ENCODE data around the gene NAA38. TPM values are rescaled to one million over a fixed set of nuclear protein-coding genes. Genes with fewer than 3 reads are reported as not detected.

The NAA38 gene, protein sequence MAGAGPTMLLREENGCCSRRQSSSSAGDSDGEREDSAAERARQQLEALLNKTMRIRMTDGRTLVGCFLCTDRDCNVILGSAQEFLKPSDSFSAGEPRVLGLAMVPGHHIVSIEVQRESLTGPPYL
- 139 to 244 TPM (median 211 TPM) in 5 replicates for total RNA-seq (2022; extraction: Qiagen RNA extraction)

DNA sequence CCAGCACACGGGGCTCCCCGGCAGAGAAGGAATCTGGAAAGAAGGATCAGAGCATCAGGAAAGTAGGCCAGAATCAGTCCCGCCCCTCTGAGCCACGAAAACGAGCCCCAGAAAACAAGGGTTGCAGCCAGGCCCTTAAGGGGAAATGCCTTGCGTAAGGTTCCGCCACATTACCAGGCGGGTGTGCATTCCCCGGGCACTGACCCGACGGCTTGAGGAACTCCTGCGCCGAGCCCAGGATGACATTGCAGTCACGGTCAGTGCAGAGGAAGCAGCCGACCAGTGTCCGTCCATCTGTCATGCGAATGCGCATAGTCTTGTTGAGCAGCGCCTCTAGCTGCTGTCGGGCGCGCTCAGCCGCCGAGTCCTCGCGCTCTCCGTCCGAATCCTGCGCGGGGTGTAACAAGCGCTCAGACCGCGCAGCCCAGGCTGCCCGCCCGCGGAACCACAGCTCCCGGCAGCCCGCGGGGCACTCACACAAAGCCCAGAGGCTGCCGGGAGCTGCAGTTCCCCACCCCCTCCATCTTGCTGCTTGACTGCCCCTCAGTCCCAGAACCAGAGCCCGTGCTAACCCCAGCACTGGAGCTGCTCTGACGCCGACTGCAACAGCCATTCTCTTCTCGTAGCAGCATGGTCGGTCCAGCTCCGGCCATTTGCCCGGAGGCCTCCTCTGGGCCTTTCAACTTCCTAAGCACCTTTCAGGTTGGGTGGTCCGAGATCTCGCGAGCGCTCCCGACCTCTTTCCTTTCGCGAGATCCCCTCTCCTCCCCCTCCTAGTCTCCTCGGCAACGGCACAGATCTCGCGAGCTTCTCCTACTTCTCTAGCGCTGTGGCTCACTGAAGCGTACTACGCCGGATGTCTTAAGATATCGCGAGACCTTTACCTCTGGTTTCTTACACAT, at the start of gene NAA38:
Gene NAA38 (minus strand): TSS at position 749 of the 902 bp plus-strand sequence. CDS start 96 bp downstream, at position 653.

DNA sequence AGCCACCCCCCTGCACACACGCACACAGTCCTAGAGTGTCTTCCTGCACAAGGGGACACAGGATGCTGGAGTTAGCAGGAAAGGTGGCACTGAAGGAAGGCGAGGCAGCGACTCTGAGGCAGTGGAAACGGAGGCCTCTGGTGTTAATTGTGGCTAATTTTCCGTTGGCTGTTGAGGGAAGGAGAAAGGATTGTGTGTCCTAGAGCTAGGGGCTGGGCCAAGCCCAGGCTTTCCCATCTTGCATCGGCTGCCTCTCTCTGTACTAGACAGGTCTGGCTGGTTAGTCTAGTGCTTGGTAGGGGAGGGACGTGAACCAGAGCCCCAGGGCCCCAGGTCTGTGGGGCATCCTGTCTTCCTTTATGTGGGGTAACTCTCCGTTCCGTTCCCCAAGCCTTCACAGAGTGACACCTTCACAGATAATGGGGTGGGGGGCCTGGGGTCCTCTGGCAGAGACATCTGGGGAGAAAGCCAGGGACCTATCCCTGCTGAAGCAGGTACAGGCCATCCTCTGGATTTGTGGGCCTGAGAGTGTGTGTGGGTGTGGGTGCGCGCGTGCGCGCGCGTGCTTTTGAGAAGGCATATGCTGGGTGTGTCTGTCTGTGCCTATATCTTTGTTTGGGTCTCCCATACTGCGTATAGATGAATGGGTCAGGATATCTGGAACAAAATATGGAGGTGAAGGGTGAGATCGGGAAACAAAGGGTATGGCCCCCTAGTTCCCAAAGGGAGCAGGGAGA, 31.0 kb upstream of the NAA38 start, which contains the start of gene CHD3:
Gene CHD3 (plus strand): TSS at position 606 of the 737 bp plus-strand sequence. CDS start 212 bp downstream, outside the sequence.

DNA sequence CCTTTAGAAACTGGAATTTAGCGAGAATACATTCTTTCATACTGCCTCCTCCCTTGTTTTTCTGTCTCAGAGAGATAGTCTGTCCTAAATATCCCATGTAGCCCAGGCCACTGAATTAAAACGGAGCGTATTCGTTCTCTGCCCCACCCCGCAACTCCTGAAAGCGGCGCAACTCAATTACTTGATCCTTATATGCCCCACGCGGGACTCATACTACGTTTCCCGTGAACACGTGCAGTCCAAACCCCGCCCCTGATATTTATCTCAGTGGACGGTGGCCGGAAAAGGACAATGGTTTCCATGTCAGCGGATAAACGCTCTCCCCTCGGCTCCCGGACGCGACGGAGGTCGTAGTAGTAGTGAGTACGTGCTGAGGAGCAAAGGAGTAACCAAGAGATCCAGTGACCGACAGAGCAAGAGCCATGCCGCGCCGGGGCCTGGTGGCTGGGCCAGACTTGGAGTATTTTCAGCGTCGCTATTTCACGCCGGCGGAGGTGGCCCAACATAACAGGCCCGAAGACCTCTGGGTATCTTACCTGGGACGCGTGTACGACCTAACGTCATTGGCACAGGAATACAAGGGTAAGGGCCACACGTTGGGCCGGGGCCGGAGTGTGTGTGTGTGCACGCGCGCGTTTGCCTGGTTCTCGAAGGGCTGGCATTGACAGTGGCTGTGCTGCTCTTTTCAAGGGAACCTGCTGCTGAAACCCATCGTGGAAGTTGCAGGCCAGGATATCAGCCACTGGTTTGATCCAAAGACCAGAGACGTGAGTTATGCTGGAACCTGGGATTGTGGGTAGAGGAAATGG, 558 bp upstream of the NAA38 start, which contains the start of gene CYB5D1:
Gene CYB5D1 (plus strand): TSS at position 291 of the 809 bp plus-strand sequence. CDS start 132 bp downstream, at position 423.

DNA sequence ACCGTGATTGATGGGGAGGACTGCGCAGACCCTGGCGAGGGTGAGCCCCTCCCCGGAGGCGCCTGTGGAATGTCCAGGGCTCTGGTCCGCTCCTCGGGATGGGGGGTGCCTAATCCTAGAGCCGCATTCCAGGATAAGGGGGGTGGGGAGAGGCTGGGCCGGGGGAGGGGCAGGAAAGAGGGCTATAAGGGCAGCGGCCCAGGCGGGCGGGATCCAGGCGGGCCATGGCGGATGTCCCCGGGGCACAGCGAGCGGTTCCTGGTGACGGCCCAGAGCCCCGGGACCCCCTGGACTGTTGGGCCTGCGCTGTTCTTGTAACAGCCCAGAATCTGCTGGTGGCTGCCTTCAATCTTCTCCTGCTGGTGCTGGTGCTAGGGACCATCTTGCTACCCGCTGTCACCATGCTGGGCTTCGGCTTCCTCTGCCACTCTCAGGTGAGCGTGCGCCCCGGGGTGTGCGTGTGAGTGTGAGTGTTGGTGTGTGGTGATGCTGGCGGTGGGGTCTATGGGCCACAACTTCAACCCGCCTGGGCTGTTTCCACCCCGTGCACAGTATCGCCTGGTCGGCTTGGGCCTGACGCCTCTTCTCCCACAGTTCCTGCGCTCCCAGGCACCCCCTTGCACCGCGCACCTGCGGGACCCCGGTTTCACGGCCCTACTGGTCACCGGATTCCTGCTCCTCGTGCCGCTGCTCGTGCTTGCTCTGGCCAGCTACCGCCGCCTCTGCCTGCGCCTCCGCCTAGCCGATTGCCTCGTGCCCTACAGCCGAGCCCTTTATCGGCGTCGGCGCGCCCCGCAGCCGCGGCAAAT, 2.3 kb downstream of the NAA38 start, which contains the start of gene TMEM88:
Gene TMEM88 (plus strand): TSS at position 216 of the 809 bp plus-strand sequence. CDS start 9 bp downstream, at position 225.

DNA sequence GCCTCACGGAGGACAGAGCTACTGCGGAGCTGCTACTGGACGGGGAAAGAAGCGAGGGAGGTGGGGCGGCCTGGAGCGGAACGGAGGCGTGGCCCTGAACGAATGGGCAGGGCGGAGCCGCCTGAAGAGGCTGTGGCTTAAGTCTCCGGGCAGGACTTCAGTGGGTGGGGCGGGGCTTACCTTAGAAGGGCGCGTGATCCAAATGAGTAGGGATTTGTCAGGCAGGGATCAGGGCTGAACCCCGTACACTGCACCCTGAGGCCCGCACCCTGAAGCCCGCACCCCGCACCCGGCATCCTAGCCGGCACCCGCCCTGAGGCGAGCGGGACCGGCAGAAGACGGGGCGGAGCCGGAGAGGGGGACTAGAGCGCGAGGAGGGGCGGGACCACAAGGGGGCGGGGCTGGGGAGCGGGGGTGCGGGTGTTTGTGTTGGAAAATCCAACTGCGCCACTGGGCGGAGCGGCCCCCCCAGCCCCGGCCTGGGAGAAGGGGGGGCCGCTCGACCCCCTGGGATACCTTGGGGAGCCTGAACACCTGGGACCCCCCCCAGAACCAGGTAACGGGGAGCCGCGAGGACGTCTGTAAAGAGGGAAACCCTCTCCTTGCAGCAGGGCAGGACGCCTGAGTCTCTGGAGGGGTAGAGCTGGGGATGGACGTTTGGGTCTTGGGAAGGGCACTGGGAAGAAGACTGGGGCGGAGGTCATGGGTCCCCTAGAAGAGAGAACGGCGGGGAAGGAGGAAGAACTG, 23.4 kb downstream of the NAA38 start, which contains the start of gene KDM6B:
Gene KDM6B (plus strand): TSS at position 423 of the 747 bp plus-strand sequence. CDS start 11,338 bp downstream, outside the sequence.

Other genes starting within 250 kb of the NAA38 start
- gene FXR2, start 242.7 kb downstream of the NAA38 start, total RNA-seq (2022; extraction: Qiagen RNA extraction): 52.5 to 56.7 TPM (median 54.4 TPM) in 5 replicates
- gene SAT2, start 229.7 kb downstream of the NAA38 start, total RNA-seq (2022; extraction: Qiagen RNA extraction): 60.0 to 88.9 TPM (median 79.2 TPM) in 5 replicates
- gene SHBG, start 227.4 kb downstream of the NAA38 start, total RNA-seq (2022; extraction: Qiagen RNA extraction): 0.35 to 0.85 TPM (median 0.60 TPM) in 5 replicates
- gene ATP1B2, start 206.6 kb downstream of the NAA38 start, total RNA-seq (2022; extraction: Qiagen RNA extraction): 0.15 to 0.37 TPM (median 0.27 TPM) in 5 replicates
- gene TP53, start 170.1 kb downstream of the NAA38 start, total RNA-seq (2022; extraction: Qiagen RNA extraction): 42.4 to 47.4 TPM (median 42.4 TPM) in 5 replicates
- gene WRAP53, start 169.1 kb downstream of the NAA38 start, total RNA-seq (2022; extraction: Qiagen RNA extraction): 33.5 to 44.7 TPM (median 38.0 TPM) in 5 replicates
- 1.1 to 1.4 TPM (median 1.3 TPM) in 5 replicates for gene EFNB3, start 152.4 kb downstream of the NAA38 start, total RNA-seq (2022; extraction: Qiagen RNA extraction)
- gene DNAH2, start 139.8 kb downstream of the NAA38 start, total RNA-seq (2022; extraction: Qiagen RNA extraction): 0.01 to 0.08 TPM (median 0.02 TPM) in 5 replicates
- gene KDM6B, start 23.3 kb downstream of the NAA38 start, total RNA-seq (2022; extraction: Qiagen RNA extraction): 9.9 to 18.2 TPM (median 14.1 TPM) in 5 replicates
- 0.51 to 1.5 TPM (median 0.66 TPM) in 5 replicates for gene TMEM88, start 2.5 kb downstream of the NAA38 start, total RNA-seq (2022; extraction: Qiagen RNA extraction)
- gene CYB5D1, start 444 bp upstream of the NAA38 start, total RNA-seq (2022; extraction: Qiagen RNA extraction): 18.7 to 23.0 TPM (median 19.4 TPM) in 5 replicates
- gene CHD3, start 31.2 kb upstream of the NAA38 start, total RNA-seq (2022; extraction: Qiagen RNA extraction): 53.0 to 71.6 TPM (median 60.6 TPM) in 5 replicates
- gene RNF227, start 58.7 kb upstream of the NAA38 start, total RNA-seq (2022; extraction: Qiagen RNA extraction): 1.00 to 3.4 TPM (median 1.4 TPM) in 5 replicates
- 1.9 to 2.9 TPM (median 2.7 TPM) in 5 replicates for gene KCNAB3, start 72.3 kb upstream of the NAA38 start, total RNA-seq (2022; extraction: Qiagen RNA extraction)
- 302 to 325 TPM (median 321 TPM) in 5 replicates for gene TRAPPC1, start 74.4 kb upstream of the NAA38 start, total RNA-seq (2022; extraction: Qiagen RNA extraction)
- 38.2 to 41.1 TPM (median 40.0 TPM) in 5 replicates for gene CNTROB, start 74.6 kb upstream of the NAA38 start, total RNA-seq (2022; extraction: Qiagen RNA extraction)
- 0.28 to 0.52 TPM (median 0.36 TPM) in 4 of 5 replicates, not detected in the other for gene GUCY2D, start 145.1 kb upstream of the NAA38 start, total RNA-seq (2022; extraction: Qiagen RNA extraction)
- 0.21 to 0.48 TPM (median 0.31 TPM) in 5 replicates for gene ALOX15B, start 181.5 kb upstream of the NAA38 start, total RNA-seq (2022; extraction: Qiagen RNA extraction)
- gene ALOX12B, start 230.2 kb upstream of the NAA38 start, total RNA-seq (2022; extraction: Qiagen RNA extraction): 1.2 to 1.6 TPM (median 1.4 TPM) in 5 replicates